ENCODE results near the gene MED22.

Gene MED22

DNA sequence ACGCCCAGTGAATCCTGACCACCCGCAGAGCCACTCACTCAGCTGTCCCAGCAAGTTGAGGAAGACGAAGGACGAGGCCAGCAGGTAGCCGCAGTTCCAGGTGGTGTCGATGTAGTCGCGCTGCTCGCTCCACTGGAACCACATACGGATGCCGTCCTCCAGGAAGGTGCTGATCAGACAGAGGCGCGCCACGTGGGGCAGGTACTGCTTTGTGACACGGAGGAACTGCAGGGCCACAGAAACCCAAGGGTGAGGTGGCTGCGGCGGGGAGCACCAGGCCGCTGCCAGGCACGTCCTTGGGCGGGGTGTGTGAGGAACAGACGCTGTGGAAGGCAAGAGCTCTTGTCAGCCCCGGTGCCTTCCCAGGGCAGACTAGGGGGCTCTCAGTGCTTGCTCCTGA lies 19.3 kb upstream of the MED22 start:
- ChIA-PET POLR2A (ENCODE audit: low non-redundant PET) (no interaction called here), CTCF (interaction anchor here (0.9 kb wide), 1 partner anchor 10 kb away, joined by 3 read pairs; the partner anchor contains the start of genes SURF1 and SURF2)
- TF ChIP-seq, protein P1, sequence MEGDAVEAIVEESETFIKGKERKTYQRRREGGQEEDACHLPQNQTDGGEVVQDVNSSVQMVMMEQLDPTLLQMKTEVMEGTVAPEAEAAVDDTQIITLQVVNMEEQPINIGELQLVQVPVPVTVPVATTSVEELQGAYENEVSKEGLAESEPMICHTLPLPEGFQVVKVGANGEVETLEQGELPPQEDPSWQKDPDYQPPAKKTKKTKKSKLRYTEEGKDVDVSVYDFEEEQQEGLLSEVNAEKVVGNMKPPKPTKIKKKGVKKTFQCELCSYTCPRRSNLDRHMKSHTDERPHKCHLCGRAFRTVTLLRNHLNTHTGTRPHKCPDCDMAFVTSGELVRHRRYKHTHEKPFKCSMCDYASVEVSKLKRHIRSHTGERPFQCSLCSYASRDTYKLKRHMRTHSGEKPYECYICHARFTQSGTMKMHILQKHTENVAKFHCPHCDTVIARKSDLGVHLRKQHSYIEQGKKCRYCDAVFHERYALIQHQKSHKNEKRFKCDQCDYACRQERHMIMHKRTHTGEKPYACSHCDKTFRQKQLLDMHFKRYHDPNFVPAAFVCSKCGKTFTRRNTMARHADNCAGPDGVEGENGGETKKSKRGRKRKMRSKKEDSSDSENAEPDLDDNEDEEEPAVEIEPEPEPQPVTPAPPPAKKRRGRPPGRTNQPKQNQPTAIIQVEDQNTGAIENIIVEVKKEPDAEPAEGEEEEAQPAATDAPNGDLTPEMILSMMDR (conservative IDR thresholded peaks at IDR 0.05; ENCODE audit: low read depth), result no peak
- DNase-seq (ENCODE audit: low spot score), result no peak
- peak overlapping the region; percentile 11 for H3K27ac ChIP-seq

GRCh38 chr9:133366435-133366834 lies 18.5 kb upstream of the MED22 start:
- TF ChIP-seq, protein P1 (conservative IDR thresholded peaks at IDR 0.05; ENCODE audit: low read depth), result no peak
- ChIA-PET CTCF (interaction anchor here (0.9 kb wide), 1 partner anchor 10 kb away, joined by 3 read pairs; the partner anchor contains the start of genes SURF1 and SURF2), POLR2A (ENCODE audit: low non-redundant PET) (interaction anchor here (0.9 kb wide), 1 partner anchor 10 kb away, joined by 3 read pairs; the partner anchor contains the start of genes SURF1 and SURF2)
- H3K27ac ChIP-seq, result peak overlapping the region; percentile 11
- DNase-seq (ENCODE audit: low spot score), result no peak

GRCh38 chr9:133362359-133363044 lies 14.6 kb upstream of the MED22 start:
- H3K27ac ChIP-seq, result peak overlapping the region; percentile 75
- CTCF ChIA-PET, result interaction anchor here (0.5 to 1.2 kb wide), 2 partner anchors 16 to 75 kb away, joined by 3 read pairs; no protein-coding TSS in a partner anchor

GRCh38 chr9:133361507-133362092 lies 13.7 kb upstream of the MED22 start:
- peak overlapping the region; percentile 75 for H3K27ac ChIP-seq
- no peak for DNase-seq (ENCODE audit: low spot score)
- ChIA-PET POLR2A (ENCODE audit: low non-redundant PET) (no interaction called here), CTCF (no interaction called here)
- TF ChIP-seq, protein P1 (conservative IDR thresholded peaks at IDR 0.05; ENCODE audit: low read depth), result no peak

More at GRCh38 chr9:133362359-133363044, 14.6 kb upstream of the MED22 start:
- TF ChIP-seq, protein P1 (conservative IDR thresholded peaks at IDR 0.05; ENCODE audit: low read depth), result no peak
- POLR2A ChIA-PET (ENCODE audit: low non-redundant PET), result no interaction called here
- DNase-seq (ENCODE audit: low spot score), result no peak

- TF ChIP-seq, protein P1 (conservative IDR thresholded peaks at IDR 0.05; ENCODE audit: low read depth), result no peak
- ChIA-PET POLR2A (ENCODE audit: low non-redundant PET) (interaction anchor here (0.6 kb wide), 1 partner anchor 29 kb away, joined by 4 read pairs; no protein-coding TSS in a partner anchor), CTCF (interaction anchor here (0.6 to 1.3 kb wide), 4 partner anchors 14 to 44 kb away, joined by 3 to 5 read pairs (median 4); no protein-coding TSS in a partner anchor)
- peak overlapping the region; percentile 75 for H3K27ac ChIP-seq
- DNase-seq (ENCODE audit: low spot score), result no peak
These were observed 12.8 kb upstream of the MED22 start for GRCh38 chr9:133360400-133361393.

All from RWPE1 (cell line).